ES-I3 (cell line): Measurements from ENCODE around the gene LRRC10B.

Source experiments
- H3K36me3 ChIP-seq: 2 replicates; pipeline ENCODE4 v1.6.1; 2013; ENCODE audit warnings: mild to moderate bottlenecking, low read length, control low read depth, moderate library complexity; ENCODE audit not compliant: insufficient read depth
- H3K4me1 ChIP-seq: 2 replicates; pipeline ENCODE4 v1.6.1; 2013; ENCODE audit warnings: mild to moderate bottlenecking, control low read depth, low read length; ENCODE audit not compliant: insufficient read depth
- H3K9ac ChIP-seq: 2 replicates; pipeline ENCODE4 v1.6.1; 2013; ENCODE audit warnings: low read depth, mild to moderate bottlenecking, low read length, moderate library complexity
- H3K9me3 ChIP-seq: 2 replicates; pipeline ENCODE4 v1.6.1; 2013; ENCODE audit warnings: mild to moderate bottlenecking, low read length, moderate library complexity; ENCODE audit not compliant: control insufficient read depth, insufficient read depth

LRRC10B gene

GRCh38 chr11:61537326-61537725, 28.8 kb downstream of the LRRC10B start:
- Histone ChIP-seq H3K9me3 (no peaks in the 10 kb centered on the region), H3K36me3 (no peaks in the 10 kb centered on the region), H3K9ac (no peak overlapping the region), H3K4me1 (peaks cover 16% of the 10 kb centered on the region)

GRCh38 chr11:61538636-61538961, 30.1 kb downstream of the LRRC10B start:
- peaks cover 22% of the 10 kb centered on the region for H3K4me1 ChIP-seq
- H3K9ac ChIP-seq = no peak overlapping the region
- no peaks in the 10 kb centered on the region for H3K36me3 ChIP-seq
- no peaks in the 10 kb centered on the region for H3K9me3 ChIP-seq

GRCh38 chr11:61539006-61539405, 30.5 kb downstream of the LRRC10B start:
- H3K9me3 ChIP-seq = no peaks in the 10 kb centered on the region
- no peak overlapping the region for H3K9ac ChIP-seq
- H3K36me3 ChIP-seq = no peaks in the 10 kb centered on the region
- peaks cover 22% of the 10 kb centered on the region for H3K4me1 ChIP-seq

- Histone ChIP-seq H3K9me3 (no peaks in the 10 kb centered on the region), H3K36me3 (no peaks in the 10 kb centered on the region), H3K4me1 (peaks cover 22% of the 10 kb centered on the region), H3K9ac (no peak overlapping the region)
These were observed 31.3 kb downstream of the LRRC10B start for GRCh38 chr11:61539831-61540357.

GRCh38 chr11:61540528-61540927, 32.0 kb downstream of the LRRC10B start:
- Histone ChIP-seq H3K4me1 (peaks cover 22% of the 10 kb centered on the region), H3K9ac (no peak overlapping the region), H3K9me3 (no peaks in the 10 kb centered on the region), H3K36me3 (no peaks in the 10 kb centered on the region)

GRCh38 chr11:61541598-61541997, 33.0 kb downstream of the LRRC10B start:
- H3K9me3 ChIP-seq = no peaks in the 10 kb centered on the region
- H3K4me1 ChIP-seq = peaks cover 22% of the 10 kb centered on the region
- H3K9ac ChIP-seq = no peak overlapping the region
- no peaks in the 10 kb centered on the region for H3K36me3 ChIP-seq

- H3K36me3 ChIP-seq = no peaks in the 10 kb centered on the region
- H3K4me1 ChIP-seq = peaks cover 22% of the 10 kb centered on the region
- H3K9ac ChIP-seq = no peak overlapping the region
- H3K9me3 ChIP-seq = no peaks in the 10 kb centered on the region
These were observed 33.5 kb downstream of the LRRC10B start for GRCh38 chr11:61542024-61542461.

- peaks cover 22% of the 10 kb centered on the region for H3K4me1 ChIP-seq
- H3K9me3 ChIP-seq = no peaks in the 10 kb centered on the region
- H3K9ac ChIP-seq = no peak overlapping the region
- H3K36me3 ChIP-seq = no peaks in the 10 kb centered on the region
These were observed 34.2 kb downstream of the LRRC10B start for GRCh38 chr11:61542705-61543104.

GRCh38 chr11:61543606-61544306, 35.2 kb downstream of the LRRC10B start:
- Histone ChIP-seq H3K9ac (no peak overlapping the region), H3K4me1 (peaks cover 22% of the 10 kb centered on the region), H3K9me3 (no peaks in the 10 kb centered on the region), H3K36me3 (no peaks in the 10 kb centered on the region)

- Histone ChIP-seq H3K9me3 (no peaks in the 10 kb centered on the region), H3K36me3 (no peaks in the 10 kb centered on the region), H3K4me1 (peaks cover 20% of the 10 kb centered on the region), H3K9ac (no peak overlapping the region)
These were observed 35.9 kb downstream of the LRRC10B start for GRCh38 chr11:61544466-61544865.

GRCh38 chr11:61545341-61545740, 36.8 kb downstream of the LRRC10B start:
- Histone ChIP-seq H3K4me1 (peaks cover 17% of the 10 kb centered on the region; the same call in 1 of the 2 replicates), H3K9me3 (no peaks in the 10 kb centered on the region), H3K9ac (no peak overlapping the region), H3K36me3 (no peaks in the 10 kb centered on the region)

- H3K9me3 ChIP-seq = no peaks in the 10 kb centered on the region
- peaks cover 17% of the 10 kb centered on the region; the same call in 1 of the 2 replicates for H3K4me1 ChIP-seq
- no peaks in the 10 kb centered on the region for H3K36me3 ChIP-seq
- no peak overlapping the region for H3K9ac ChIP-seq
These were observed 37.4 kb downstream of the LRRC10B start for GRCh38 chr11:61545921-61546320.

GRCh38 chr11:61546663-61547062, 38.1 kb downstream of the LRRC10B start:
- Histone ChIP-seq H3K9me3 (no peaks in the 10 kb centered on the region), H3K4me1 (peaks cover 12% of the 10 kb centered on the region; the same call in 1 of the 2 replicates), H3K9ac (no peak overlapping the region), H3K36me3 (no peaks in the 10 kb centered on the region)

- H3K36me3 ChIP-seq = no peaks in the 10 kb centered on the region
- H3K9me3 ChIP-seq = no peaks in the 10 kb centered on the region
- H3K4me1 ChIP-seq = peaks cover 6% of the 10 kb centered on the region; the same call in 1 of the 2 replicates
- no peak overlapping the region for H3K9ac ChIP-seq
These were observed 38.7 kb downstream of the LRRC10B start for GRCh38 chr11:61547246-61547645.

- no peaks in the 10 kb centered on the region for H3K36me3 ChIP-seq
- H3K9ac ChIP-seq = no peak overlapping the region
- no peaks in the 10 kb centered on the region for H3K9me3 ChIP-seq
These were observed 40.6 kb downstream of the LRRC10B start for GRCh38 chr11:61549177-61549576.

More at GRCh38 chr11:61549177-61549576, 40.6 kb downstream of the LRRC10B start:
- peaks cover 8% of the 10 kb centered on the region; the same call in 1 of the 2 replicates for H3K4me1 ChIP-seq
